ENCODE data around the gene CACNA1D. TPM values are rescaled to one million over a fixed set of nuclear protein-coding genes. Genes with fewer than 3 reads are reported as not detected.

The CACNA1D gene
- total and polyA plus RNA-seq, 2 experiments from 2014 or later, result 41.0 to 159 TPM

DNA sequence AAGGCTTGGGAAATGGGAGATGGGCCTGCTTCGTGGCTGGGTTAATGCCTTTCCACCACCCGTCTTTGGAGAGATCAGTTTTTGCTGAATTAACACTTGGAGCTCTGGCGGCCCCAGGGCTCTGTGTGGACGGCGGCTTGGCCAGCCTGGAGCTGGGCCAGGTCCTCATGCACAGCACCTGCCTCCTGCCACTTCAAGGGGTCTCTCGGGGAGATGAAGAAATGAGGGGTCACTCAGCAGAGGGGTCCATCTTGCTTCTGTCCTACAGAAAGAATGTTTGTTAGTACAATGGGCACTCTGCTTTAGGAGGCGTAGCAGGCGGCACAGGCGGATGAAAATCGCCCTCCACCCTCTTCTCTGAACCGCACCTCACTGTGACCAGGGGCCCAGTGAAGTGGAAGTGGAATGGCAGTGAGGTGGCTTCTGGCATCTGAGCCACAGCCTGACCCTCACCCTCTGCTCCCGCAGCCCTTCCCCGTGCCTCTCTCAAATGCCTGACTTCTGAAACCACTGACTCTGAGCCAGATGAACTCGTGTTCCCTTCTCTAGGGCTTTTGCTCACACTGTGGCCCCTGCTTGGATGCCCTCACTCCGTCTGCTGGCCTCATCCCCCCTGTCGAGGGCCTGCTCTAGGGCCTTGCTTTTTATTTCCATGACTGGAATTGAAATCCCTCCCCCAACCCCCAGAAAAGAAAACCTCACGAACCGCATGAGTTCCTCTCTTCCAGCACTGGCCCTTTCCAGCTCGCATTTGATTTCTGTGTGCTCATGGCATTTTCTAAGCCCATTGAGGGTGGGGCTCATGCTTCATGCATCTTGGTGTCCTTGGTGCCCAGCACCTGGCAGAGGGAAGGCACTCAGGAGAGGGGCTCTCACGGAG lies 309.6 kb downstream of the CACNA1D start:
- Histone ChIP-seq H3K27me3 (no peaks in the 10 kb centered on the region), H3K27ac (no peak overlapping the region), H3K4me3 (no peak overlapping the region), H3K4me1 (ENCODE audit: low read depth) (peaks cover 22% of the 10 kb centered on the region), H3K9me3 (ENCODE audit: low read depth) (no peaks in the 10 kb centered on the region), H3K36me3 (peaks cover 19% of the 10 kb centered on the region)
- no peak for DNase-seq (ENCODE audit: low read depth in 1 of 2, low spot score in 1 of 2)
- TF ChIP-seq, protein P1, sequence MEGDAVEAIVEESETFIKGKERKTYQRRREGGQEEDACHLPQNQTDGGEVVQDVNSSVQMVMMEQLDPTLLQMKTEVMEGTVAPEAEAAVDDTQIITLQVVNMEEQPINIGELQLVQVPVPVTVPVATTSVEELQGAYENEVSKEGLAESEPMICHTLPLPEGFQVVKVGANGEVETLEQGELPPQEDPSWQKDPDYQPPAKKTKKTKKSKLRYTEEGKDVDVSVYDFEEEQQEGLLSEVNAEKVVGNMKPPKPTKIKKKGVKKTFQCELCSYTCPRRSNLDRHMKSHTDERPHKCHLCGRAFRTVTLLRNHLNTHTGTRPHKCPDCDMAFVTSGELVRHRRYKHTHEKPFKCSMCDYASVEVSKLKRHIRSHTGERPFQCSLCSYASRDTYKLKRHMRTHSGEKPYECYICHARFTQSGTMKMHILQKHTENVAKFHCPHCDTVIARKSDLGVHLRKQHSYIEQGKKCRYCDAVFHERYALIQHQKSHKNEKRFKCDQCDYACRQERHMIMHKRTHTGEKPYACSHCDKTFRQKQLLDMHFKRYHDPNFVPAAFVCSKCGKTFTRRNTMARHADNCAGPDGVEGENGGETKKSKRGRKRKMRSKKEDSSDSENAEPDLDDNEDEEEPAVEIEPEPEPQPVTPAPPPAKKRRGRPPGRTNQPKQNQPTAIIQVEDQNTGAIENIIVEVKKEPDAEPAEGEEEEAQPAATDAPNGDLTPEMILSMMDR (IDR thresholded peaks at IDR 0.05; ENCODE audit: low read depth, low read length), result no peak

DNA sequence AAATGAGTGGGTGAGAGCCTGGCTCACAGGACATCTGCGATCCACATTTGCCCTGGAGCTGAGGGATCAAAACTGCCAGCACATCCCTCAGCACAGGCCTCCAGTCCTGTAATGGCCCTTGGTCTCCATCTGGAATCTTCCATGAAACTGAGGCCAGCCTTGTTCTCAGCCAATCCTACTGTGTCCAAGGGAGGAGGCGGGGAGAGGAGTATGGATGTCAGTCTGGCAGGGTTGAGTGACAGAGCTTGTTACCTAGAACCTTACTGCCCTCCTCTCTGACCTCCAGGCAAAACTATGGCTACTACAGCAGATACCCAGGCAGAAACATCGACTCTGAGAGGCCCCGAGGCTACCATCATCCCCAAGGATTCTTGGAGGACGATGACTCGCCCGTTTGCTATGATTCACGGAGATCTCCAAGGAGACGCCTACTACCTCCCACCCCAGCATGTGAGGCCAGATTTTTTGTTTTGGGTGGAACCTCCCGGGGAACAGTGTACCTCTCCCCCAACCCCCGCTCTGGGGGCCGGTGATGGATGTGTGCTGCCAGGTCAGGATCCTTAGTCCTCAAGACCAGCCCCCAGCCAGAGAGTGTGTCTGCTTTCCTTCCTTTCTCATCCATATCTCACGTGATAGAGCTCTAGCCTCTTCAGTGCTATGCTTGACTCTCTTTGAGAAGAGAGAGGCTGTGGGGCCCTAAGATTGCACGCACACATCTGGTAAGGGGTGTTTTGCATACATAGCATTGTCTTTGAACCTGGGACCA lies 310.5 kb downstream of the CACNA1D start:
- peaks cover 22% of the 10 kb centered on the region for H3K4me1 ChIP-seq (ENCODE audit: low read depth)
- no peaks in the 10 kb centered on the region for H3K9me3 ChIP-seq (ENCODE audit: low read depth)
- H3K27ac ChIP-seq, result no peak overlapping the region
- H3K4me3 ChIP-seq, result no peak overlapping the region
- H3K36me3 ChIP-seq, result peaks cover 25% of the 10 kb centered on the region
- TF ChIP-seq, protein P1 (IDR thresholded peaks at IDR 0.05; ENCODE audit: low read depth, low read length), result no peak
- H3K27me3 ChIP-seq, result no peaks in the 10 kb centered on the region
- peak in 1 of 2 donors; percentile 61 for DNase-seq (ENCODE audit: low read depth in 1 of 2, low spot score in 1 of 2)

DNA sequence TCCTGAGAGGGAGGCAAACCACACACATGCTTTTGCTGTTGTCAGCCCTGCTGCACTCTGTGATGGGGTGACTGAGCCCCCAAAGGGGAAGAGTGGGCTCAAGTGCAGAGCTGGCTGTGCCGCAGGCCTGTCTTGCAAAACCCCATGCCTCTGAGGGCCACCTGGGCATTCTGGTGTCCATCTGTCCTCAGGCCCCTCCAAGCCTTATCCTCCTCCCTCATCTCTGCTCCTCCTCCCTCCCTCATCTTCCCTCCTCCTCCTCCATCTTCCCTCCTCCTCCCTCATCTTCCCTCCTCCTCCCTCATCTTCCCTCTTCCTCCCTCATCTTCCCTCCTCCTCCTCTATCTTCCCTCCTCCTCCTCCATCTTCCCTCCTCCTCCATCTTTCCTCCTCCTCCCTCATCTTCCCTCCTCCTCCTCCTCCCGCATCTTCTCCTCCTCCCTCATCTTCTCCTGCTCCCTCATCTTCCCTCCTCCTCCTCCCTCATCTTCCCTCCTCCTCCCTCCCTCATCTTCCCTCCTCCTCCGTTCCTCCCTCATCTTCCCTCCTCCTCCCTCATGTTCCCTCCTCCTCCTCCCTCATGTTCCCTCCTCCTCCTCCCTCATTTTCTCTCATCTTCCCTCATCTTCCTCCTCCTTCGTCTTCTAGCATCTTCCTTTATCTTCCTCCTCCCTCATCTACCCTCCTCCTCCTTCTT lies 311.2 kb downstream of the CACNA1D start:
- no peak for DNase-seq (ENCODE audit: low read depth in 1 of 2, low spot score in 1 of 2)
- Histone ChIP-seq H3K4me1 (ENCODE audit: low read depth) (peaks cover 22% of the 10 kb centered on the region), H3K36me3 (peaks cover 26% of the 10 kb centered on the region), H3K27ac (no peak overlapping the region), H3K9me3 (ENCODE audit: low read depth) (no peaks in the 10 kb centered on the region), H3K4me3 (no peak overlapping the region), H3K27me3 (no peaks in the 10 kb centered on the region)
- TF ChIP-seq, protein P1 (IDR thresholded peaks at IDR 0.05; ENCODE audit: low read depth, low read length), result no peak

DNA sequence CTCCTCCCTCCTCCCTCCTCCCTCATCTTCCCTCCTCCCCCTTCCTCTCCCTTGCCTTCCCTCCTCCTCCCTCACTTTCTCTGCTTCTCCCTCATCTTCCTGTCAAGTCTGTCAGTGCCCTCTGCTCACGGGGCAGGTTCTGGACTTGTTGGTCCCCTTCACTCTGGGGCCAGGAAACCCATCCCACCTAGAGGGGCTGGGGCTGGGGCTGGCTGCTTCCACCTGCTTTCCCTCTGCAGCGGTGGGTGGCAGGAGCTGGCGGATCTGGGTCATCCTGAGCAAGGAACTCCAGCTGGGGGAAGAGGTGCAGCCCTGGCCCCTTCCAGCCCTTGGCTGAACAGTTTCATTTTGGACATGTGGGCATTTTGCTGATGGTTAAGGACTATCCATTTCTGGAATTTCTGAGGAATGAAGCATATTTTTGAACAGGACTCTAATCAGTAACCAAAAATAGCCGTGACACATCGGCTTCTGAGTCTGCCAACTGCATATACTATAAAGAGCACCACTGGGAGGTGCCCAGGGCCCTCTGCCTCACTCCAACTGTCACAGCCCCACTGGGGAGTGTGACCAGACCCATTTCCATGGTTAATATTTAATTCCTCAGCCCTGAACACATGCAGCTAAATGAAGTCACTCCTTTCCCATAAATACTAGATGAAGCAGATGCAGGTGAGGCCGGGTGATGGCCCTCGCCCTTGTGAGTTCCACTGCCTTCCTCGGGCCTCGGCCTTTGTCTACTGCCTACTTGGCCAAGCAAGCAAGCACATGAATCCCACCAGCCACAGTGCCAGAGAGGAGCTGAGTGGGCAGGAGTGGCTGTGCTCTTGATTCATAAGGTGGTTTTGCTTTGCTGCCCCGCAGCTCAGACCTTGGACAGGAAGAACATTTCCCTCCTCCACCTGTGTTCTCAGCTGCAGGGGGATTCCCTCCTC lies 312.0 kb downstream of the CACNA1D start:
- H3K27me3 ChIP-seq, result no peaks in the 10 kb centered on the region
- peak overlapping the region; percentile 74 for H3K27ac ChIP-seq
- TF ChIP-seq, protein P1 (IDR thresholded peaks at IDR 0.05; ENCODE audit: low read depth, low read length), result no peak
- peaks cover 26% of the 10 kb centered on the region for H3K36me3 ChIP-seq
- DNase-seq (ENCODE audit: low read depth in 1 of 2, low spot score in 1 of 2), result peak in 1 of 2 donors; percentile 54
- H3K4me3 ChIP-seq, result no peak overlapping the region
- no peaks in the 10 kb centered on the region for H3K9me3 ChIP-seq (ENCODE audit: low read depth)
- H3K4me1 ChIP-seq (ENCODE audit: low read depth), result peaks cover 22% of the 10 kb centered on the region
